Endothelial cell of umbilical vein (primary cell): ENCODE measurements around the gene ZNF519. TPM values are rescaled to one million over a fixed set of nuclear protein-coding genes. Genes with fewer than 3 reads are reported as not detected.

Experiments used
- BruUV-seq: library from RNA; stranded (reverse); fragments of 400-500 nt; replicated peaks from 2 replicates; lab custom pipeline; 2021; lab: Mats Ljungman, UMichigan
- CTCF ChIA-PET: fragments of 300-600, 350-600 bp; sonication (Branson Sonifier 250); formaldehyde crosslinking; loops from one replicate; lab custom pipeline; 2021; ENCODE audit warnings: antibody characterized with exemption, inconsistent platforms; lab: Charles Lee
- POLR2A ChIA-PET: fragments of 300-600, 350-600 bp; sonication (Branson Sonifier 250); formaldehyde crosslinking; loops from one replicate; lab custom pipeline; 2021; ENCODE audit warnings: antibody characterized with exemption, inconsistent platforms; lab: Charles Lee
- DNase-seq: peaks from one replicate; pipeline ENCODE4 v3.0.0-alpha.2; 2011; ENCODE audit warnings: low read depth, low spot score
- FAIRE-seq: peaks from 2 replicates; lab custom pipeline; 2011; peaks lifted over from hg19 to GRCh38; lab: Jason Lieb, UNC
- H2AFZ ChIP-seq: 2 replicates; pipeline ENCODE4 v1.6.0; 2012; ENCODE audit warnings: low read depth, low read length, control low read depth, inconsistent platforms
- H3K27ac ChIP-seq: 2 replicates; pipeline ENCODE4 v1.5.1; 2011; ENCODE audit warnings: low read depth, mild to moderate bottlenecking, control low read depth, low read length, moderate library complexity; ENCODE audit not compliant: insufficient read depth
- H3K27me3 ChIP-seq, 2 experiments: 2 replicates each; pipeline versions ENCODE4 v1.6.0 to v1.6.1; 2011; ENCODE audit warnings: low read length in 2 of 2, mixed read lengths in 1 of 2; ENCODE audit not compliant: control insufficient read depth in 2 of 2, insufficient read depth in 2 of 2
- H3K36me3 ChIP-seq, 2 experiments: 2 replicates in 1 of 2; 3 replicates in 1 of 2; pipeline ENCODE4 v1.5.1; 2011; ENCODE audit warnings: low read length in 2 of 2, mild to moderate bottlenecking in 1 of 2, moderate library complexity in 1 of 2; ENCODE audit not compliant: control insufficient read depth in 2 of 2, insufficient read depth in 2 of 2; ENCODE audit errors: extremely low read depth in 1 of 2
- H3K4me1 ChIP-seq: 3 replicates; pipeline ENCODE4 v1.5.1; 2011; ENCODE audit warnings: mild to moderate bottlenecking, low read length; ENCODE audit not compliant: control insufficient read depth, insufficient read depth; ENCODE audit errors: extremely low read depth
- H3K4me2 ChIP-seq: 2 replicates; pipeline ENCODE4 v1.6.1; 2011; ENCODE audit warnings: low read length, control low read depth, mixed read lengths; ENCODE audit not compliant: insufficient read depth
- H3K4me3 ChIP-seq, 3 experiments: fragments of 200-600 bp in 1 of 3; sonication (generic), shearing (Covaris generic) in 1 of 3; replicated peaks in 1 of 3; 2 replicates each; pipeline ENCODE4 v1.5.1; 2011 to 2016; ENCODE audit warnings: control low read depth in 3 of 3, low read length in 3 of 3, mild to moderate bottlenecking in 2 of 3, inconsistent platforms in 1 of 3, low read depth in 1 of 3, moderate library complexity in 1 of 3; ENCODE audit not compliant: insufficient read depth in 1 of 3
- H3K79me2 ChIP-seq: 2 replicates; pipeline ENCODE4 v1.6.0; 2012; ENCODE audit warnings: low read length, inconsistent platforms; ENCODE audit not compliant: control insufficient read depth, insufficient read depth
- H3K9ac ChIP-seq: replicated peaks from 2 replicates; pipeline ENCODE3; 2011; ENCODE audit warnings: low read length, control low read depth; ENCODE audit not compliant: insufficient read depth; ENCODE audit errors: extremely low read depth
- H3K9me1 ChIP-seq: replicated peaks from 3 replicates; pipeline ENCODE4 v1.6.0; 2011; ENCODE audit warnings: mild to moderate bottlenecking, low read length; ENCODE audit not compliant: control insufficient read depth, insufficient read depth; ENCODE audit errors: extremely low read depth
- H3K9me3 ChIP-seq: replicated peaks from 2 replicates; pipeline ENCODE4 v1.5.1; 2012; ENCODE audit warnings: low read length, inconsistent platforms; ENCODE audit not compliant: control insufficient read depth, insufficient read depth
- H4K20me1 ChIP-seq: replicated peaks from 2 replicates; pipeline ENCODE3; 2011; ENCODE audit warnings: mild to moderate bottlenecking, low read length; ENCODE audit not compliant: control insufficient read depth, insufficient read depth; ENCODE audit errors: extremely low read depth
- JUN ChIP-seq: IDR thresholded peaks from 2 replicates; pipeline ENCODE4 v1.6.1; 2011; ENCODE audit warnings: borderline replicate concordance, low read depth; ENCODE audit not compliant: insufficient read length, insufficient read depth
- POLR2A ChIP-seq: IDR thresholded peaks from 2 replicates; pipeline ENCODE4 v1.6.1; 2012; ENCODE audit warnings: low read depth, mild to moderate bottlenecking, control low read depth, low read length
- dilution Hi-C: fragments of 300-500 bp; cut with MboI; formaldehyde crosslinking; loops from one replicate; pipeline ENCODE4 v1.15.0; 2019; ENCODE audit warnings: low sequenced_read_pairs; ENCODE audit not compliant: extremely low pct_ligation_motif_present
- intact Hi-C: fragments of 100-400 bp; cut with micrococcal nuclease; formaldehyde crosslinking; loops from one replicate; pipeline ENCODE4 v1.10.0; 2022
- polyA plus RNA-seq, 4 experiments: library from polyadenylated mRNA; depleted of rRNA in 3 of 4; stranded (reverse) in 3 of 4; unstranded in 1 of 4; fragments of >200 nt; gene quantifications; 2 replicates each; pipeline versions ENCODE4 v1.2.1 to v1.2.3, GENCODE V29; 2011 to 2012; ENCODE audit warnings: missing spikeins in 1 of 4
- total RNA-seq: library from RNA; stranded (reverse); gene quantifications from 2 replicates; pipeline ENCODE4 v1.2.3, GENCODE V29; 2021
- TF ChIP-seq, protein P1 (sequence below): IDR thresholded peaks from 2 replicates; pipeline ENCODE4 v1.6.1; 2011; ENCODE audit not compliant: insufficient read depth, insufficient read length
- TF ChIP-seq, protein P2 (sequence below), 2 donors: IDR thresholded peaks; 1 replicate in 1 of 2; 2 replicates in 1 of 2; pipeline ENCODE4 v1.5.1; 2011; ENCODE audit warnings: low read length in 2 of 2, mild to moderate bottlenecking in 2 of 2, moderate library complexity in 2 of 2, control low read depth in 1 of 2, inconsistent platforms in 1 of 2, low read depth in 1 of 2; ENCODE audit not compliant: insufficient read depth in 1 of 2; ENCODE audit errors: extremely low read depth in 1 of 2

ZNF519 gene
- total and polyA plus RNA-seq, 2 donors (not counting 3 experiments of a cell fraction or from before 2014, with no cell fraction given) = 2.1 to 7.1 TPM

DNA sequence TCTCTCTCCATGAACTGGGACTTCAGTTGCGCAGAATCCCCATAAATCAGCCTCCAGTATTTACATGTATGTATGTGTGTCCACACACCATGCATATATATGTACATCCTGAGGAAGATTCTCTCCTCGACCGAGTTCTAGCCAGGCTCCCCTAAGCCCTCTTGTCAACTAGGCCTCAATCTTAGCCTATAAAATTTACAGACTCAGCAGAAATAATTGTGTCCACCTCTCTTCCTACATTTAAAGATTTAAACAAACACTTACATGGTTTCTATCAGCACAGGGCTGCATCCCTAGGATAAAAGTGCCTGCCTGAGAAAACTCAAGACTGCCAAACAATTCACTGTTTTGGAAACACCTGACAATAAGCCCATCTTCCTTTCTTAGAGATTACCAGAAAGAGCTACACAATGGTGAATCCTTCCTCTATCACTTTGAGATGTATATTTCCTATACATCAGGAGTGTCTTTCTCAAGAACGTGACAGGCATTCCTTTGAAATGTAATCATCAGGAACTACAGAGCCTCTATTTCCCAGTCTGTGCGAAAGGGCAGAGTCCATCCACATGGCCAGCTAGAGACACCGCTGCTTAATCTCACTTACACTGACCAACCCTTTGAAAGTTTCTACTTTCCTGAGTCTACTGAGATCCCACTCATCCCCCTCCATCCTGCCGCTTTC, 39.5 kb downstream of the ZNF519 start:
- no peak overlapping the region for H2AFZ ChIP-seq

More for the DNA sequence above, 39.5 kb downstream of the ZNF519 start:
- Histone ChIP-seq H3K36me3 (no peaks in the 10 kb centered on the region), H3K9me1 (no peaks in the 10 kb centered on the region), H4K20me1 (no peaks in the 10 kb centered on the region), H3K9ac (no peak overlapping the region), H3K27ac (no peak overlapping the region), H3K4me2 (no peak overlapping the region), H3K4me3 (no peak overlapping the region), H3K9me3 (no peaks in the 10 kb centered on the region), H3K79me2 (no peaks in the 10 kb centered on the region), H3K27me3 (no peaks in the 10 kb centered on the region), H3K4me1 (no peaks in the 10 kb centered on the region)
- intact Hi-C loops (no loop called here), dilution Hi-C loops (no loop called here)
- BruUV-seq = no TSS peak
- TF ChIP-seq, protein P1, sequence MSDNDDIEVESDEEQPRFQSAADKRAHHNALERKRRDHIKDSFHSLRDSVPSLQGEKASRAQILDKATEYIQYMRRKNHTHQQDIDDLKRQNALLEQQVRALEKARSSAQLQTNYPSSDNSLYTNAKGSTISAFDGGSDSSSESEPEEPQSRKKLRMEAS = no peak
- no peak for TF ChIP-seq POLR2A
- TF ChIP-seq, protein P2, sequence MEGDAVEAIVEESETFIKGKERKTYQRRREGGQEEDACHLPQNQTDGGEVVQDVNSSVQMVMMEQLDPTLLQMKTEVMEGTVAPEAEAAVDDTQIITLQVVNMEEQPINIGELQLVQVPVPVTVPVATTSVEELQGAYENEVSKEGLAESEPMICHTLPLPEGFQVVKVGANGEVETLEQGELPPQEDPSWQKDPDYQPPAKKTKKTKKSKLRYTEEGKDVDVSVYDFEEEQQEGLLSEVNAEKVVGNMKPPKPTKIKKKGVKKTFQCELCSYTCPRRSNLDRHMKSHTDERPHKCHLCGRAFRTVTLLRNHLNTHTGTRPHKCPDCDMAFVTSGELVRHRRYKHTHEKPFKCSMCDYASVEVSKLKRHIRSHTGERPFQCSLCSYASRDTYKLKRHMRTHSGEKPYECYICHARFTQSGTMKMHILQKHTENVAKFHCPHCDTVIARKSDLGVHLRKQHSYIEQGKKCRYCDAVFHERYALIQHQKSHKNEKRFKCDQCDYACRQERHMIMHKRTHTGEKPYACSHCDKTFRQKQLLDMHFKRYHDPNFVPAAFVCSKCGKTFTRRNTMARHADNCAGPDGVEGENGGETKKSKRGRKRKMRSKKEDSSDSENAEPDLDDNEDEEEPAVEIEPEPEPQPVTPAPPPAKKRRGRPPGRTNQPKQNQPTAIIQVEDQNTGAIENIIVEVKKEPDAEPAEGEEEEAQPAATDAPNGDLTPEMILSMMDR (IDR thresholded peaks at IDR 0.05; ENCODE audit: extremely low read depth in 1 of 2, insufficient read depth in 1 of 2, low read depth in 1 of 2, low read length in 2 of 2) = no peak
- no peak for TF ChIP-seq JUN
- FAIRE-seq (no peak), DNase-seq (no peak)
- CTCF ChIA-PET = no interaction called here
- POLR2A ChIA-PET = no interaction called here
